ENCODE results near the gene KLHDC3. TPM values are rescaled to one million over a fixed set of nuclear protein-coding genes. Genes with fewer than 3 reads are reported as not detected.

Gene KLHDC3
- total and polyA plus RNA-seq, 2 of the 13 experiments (the other 11 are each of a cell fraction or from before 2014, with no cell fraction given) = 78.3 to 91.5 TPM

DNA sequence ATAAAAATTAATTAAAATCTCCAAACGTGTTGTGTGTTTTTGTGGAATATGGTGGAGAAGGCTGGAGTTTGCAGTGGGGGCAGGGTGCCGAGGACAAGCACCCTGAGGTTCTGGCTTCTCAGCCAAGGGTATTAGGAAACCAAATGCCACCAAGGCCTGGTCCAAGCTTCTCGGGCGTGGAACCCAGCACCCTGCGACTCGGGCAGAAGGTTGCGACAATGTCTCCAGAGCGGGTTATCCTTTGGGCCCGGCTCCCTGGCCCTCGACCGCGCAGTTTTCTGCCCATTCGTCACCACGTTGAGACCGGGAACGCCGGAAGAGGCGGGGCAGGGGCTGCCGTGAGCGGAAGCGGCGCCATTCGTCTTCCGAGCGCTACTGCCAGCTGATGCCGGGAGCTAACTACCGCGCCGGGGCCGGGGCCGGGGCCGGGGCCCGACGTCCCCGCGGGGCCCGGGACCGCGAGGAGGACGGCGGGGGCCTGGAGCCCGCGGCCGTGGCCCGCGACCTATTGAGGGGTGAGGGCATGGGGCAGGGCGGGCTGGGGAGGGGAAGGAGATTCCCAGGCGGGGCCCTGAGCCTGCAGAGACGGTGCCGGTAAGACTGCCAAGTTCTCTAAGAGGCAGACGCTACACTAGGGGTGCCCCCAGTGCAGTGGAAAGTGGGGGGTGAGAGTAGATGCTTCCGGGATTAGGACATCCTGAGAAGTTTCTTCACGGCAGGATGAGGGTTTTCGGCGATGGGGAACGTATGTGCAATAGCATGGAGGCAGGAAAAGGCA lies 7.4 kb downstream of the KLHDC3 start, which contains the start of gene RRP36 (continued):
- TF ChIP-seq, protein P1, sequence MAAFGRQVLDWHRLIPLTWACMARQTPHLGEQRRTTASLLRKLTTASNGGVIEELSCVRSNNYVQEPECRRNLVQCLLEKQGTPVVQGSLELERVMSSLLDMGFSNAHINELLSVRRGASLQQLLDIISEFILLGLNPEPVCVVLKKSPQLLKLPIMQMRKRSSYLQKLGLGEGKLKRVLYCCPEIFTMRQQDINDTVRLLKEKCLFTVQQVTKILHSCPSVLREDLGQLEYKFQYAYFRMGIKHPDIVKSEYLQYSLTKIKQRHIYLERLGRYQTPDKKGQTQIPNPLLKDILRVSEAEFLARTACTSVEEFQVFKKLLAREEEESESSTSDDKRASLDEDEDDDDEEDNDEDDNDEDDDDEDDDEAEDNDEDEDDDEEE (CRISPR knock-in tag; IDR thresholded peaks at IDR 0.05) = no peak
- no peak for TF ChIP-seq NONO (IDR thresholded peaks at IDR 0.05)
- TF ChIP-seq NONO (CRISPR knock-in tag; conservative IDR thresholded peaks at IDR 0.05) = peak; percentile 82; the same call in 1 of the 2 replicates
- TF ChIP-seq TBX3 (IDR thresholded peaks at IDR 0.05; ENCODE audit: borderline replicate concordance) = no peak
- peak; percentile 71; the same call in 1 of the 2 replicates for TF ChIP-seq DR1 (CRISPR knock-in tag; IDR thresholded peaks at IDR 0.05)
- no peak for TF ChIP-seq RBAK (CRISPR knock-in tag; IDR thresholded peaks at IDR 0.05)
- TF ChIP-seq ZNF468 (CRISPR knock-in tag; IDR thresholded peaks at IDR 0.05) = 0 out of 2 replicates have a peak, but pooled peaks have one; percentile 52
- TF ChIP-seq SPEN (CRISPR knock-in tag; IDR thresholded peaks at IDR 0.05; ENCODE audit: low read depth) = peak; percentile 88
- no peak for TF ChIP-seq JARID2 (CRISPR knock-in tag; IDR thresholded peaks at IDR 0.05; ENCODE audit: insufficient replicate concordance)
- TF ChIP-seq NFE2L2 (IDR thresholded peaks at IDR 0.05; ENCODE audit: low read length) = no peak
- TF ChIP-seq ZNF775 (CRISPR knock-in tag; IDR thresholded peaks at IDR 0.05; ENCODE audit: borderline replicate concordance) = no peak
- TF ChIP-seq, protein P2, sequence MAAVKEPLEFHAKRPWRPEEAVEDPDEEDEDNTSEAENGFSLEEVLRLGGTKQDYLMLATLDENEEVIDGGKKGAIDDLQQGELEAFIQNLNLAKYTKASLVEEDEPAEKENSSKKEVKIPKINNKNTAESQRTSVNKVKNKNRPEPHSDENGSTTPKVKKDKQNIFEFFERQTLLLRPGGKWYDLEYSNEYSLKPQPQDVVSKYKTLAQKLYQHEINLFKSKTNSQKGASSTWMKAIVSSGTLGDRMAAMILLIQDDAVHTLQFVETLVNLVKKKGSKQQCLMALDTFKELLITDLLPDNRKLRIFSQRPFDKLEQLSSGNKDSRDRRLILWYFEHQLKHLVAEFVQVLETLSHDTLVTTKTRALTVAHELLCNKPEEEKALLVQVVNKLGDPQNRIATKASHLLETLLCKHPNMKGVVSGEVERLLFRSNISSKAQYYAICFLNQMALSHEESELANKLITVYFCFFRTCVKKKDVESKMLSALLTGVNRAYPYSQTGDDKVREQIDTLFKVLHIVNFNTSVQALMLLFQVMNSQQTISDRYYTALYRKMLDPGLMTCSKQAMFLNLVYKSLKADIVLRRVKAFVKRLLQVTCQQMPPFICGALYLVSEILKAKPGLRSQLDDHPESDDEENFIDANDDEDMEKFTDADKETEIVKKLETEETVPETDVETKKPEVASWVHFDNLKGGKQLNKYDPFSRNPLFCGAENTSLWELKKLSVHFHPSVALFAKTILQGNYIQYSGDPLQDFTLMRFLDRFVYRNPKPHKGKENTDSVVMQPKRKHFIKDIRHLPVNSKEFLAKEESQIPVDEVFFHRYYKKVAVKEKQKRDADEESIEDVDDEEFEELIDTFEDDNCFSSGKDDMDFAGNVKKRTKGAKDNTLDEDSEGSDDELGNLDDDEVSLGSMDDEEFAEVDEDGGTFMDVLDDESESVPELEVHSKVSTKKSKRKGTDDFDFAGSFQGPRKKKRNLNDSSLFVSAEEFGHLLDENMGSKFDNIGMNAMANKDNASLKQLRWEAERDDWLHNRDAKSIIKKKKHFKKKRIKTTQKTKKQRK (IDR thresholded peaks at IDR 0.05; ENCODE audit: low read length) = no peak
- TF ChIP-seq RFXAP (CRISPR knock-in tag; IDR thresholded peaks at IDR 0.05; ENCODE audit: borderline replicate concordance) = no peak; the same call in 1 of the 2 replicates
- TF ChIP-seq DMAP1 (CRISPR knock-in tag; IDR thresholded peaks at IDR 0.05) = peak; percentile 76; the same call in 1 of the 2 replicates
- no peak for TF ChIP-seq ZBTB1 (CRISPR knock-in tag; IDR thresholded peaks at IDR 0.05; ENCODE audit: borderline replicate concordance)
- no peak for TF ChIP-seq ZNF660 (CRISPR knock-in tag; IDR thresholded peaks at IDR 0.05; ENCODE audit: borderline replicate concordance, low read depth)
- TF ChIP-seq, protein P3, sequence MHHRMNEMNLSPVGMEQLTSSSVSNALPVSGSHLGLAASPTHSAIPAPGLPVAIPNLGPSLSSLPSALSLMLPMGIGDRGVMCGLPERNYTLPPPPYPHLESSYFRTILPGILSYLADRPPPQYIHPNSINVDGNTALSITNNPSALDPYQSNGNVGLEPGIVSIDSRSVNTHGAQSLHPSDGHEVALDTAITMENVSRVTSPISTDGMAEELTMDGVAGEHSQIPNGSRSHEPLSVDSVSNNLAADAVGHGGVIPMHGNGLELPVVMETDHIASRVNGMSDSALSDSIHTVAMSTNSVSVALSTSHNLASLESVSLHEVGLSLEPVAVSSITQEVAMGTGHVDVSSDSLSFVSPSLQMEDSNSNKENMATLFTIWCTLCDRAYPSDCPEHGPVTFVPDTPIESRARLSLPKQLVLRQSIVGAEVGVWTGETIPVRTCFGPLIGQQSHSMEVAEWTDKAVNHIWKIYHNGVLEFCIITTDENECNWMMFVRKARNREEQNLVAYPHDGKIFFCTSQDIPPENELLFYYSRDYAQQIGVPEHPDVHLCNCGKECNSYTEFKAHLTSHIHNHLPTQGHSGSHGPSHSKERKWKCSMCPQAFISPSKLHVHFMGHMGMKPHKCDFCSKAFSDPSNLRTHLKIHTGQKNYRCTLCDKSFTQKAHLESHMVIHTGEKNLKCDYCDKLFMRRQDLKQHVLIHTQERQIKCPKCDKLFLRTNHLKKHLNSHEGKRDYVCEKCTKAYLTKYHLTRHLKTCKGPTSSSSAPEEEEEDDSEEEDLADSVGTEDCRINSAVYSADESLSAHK (CRISPR knock-in tag; IDR thresholded peaks at IDR 0.05; ENCODE audit: borderline replicate concordance) = no peak
- no peak for TF ChIP-seq RELA (CRISPR knock-in tag; IDR thresholded peaks at IDR 0.05)
- TF ChIP-seq ZNF674 (CRISPR knock-in tag; IDR thresholded peaks at IDR 0.05; ENCODE audit: low read depth) = no peak
- no peak for TF ChIP-seq RFX3 (CRISPR knock-in tag; IDR thresholded peaks at IDR 0.05)
- no peak for TF ChIP-seq ZNF460 (CRISPR knock-in tag; IDR thresholded peaks at IDR 0.05; ENCODE audit: borderline replicate concordance)
- no peak for TF ChIP-seq NAIF1 (CRISPR knock-in tag; IDR thresholded peaks at IDR 0.05; ENCODE audit: borderline replicate concordance)
- TF ChIP-seq NR2C2 (CRISPR knock-in tag; IDR thresholded peaks at IDR 0.05; ENCODE audit: borderline replicate concordance) = peak; percentile 39; the same call in 1 of the 2 replicates
- TF ChIP-seq ZSCAN12 (CRISPR knock-in tag; IDR thresholded peaks at IDR 0.05) = peak; percentile 53
